GM19099 (cell line): ENCODE data around the gene CD48.

Experiments
- POLR2A ChIP-seq: IDR thresholded peaks from 3 replicates; pipeline ENCODE4 v1.6.1; 2011; ENCODE audit warnings: low read depth; ENCODE audit not compliant: insufficient read length; ENCODE audit errors: extremely low read depth

CD48 gene

GRCh38 chr1:160639652-160640051 is 72.0 kb downstream of the CD48 start:
- peak; percentile 50 for TF ChIP-seq POLR2A

GRCh38 chr1:160638926-160639325 is 72.7 kb downstream of the CD48 start:
- TF ChIP-seq POLR2A: no peak

- TF ChIP-seq POLR2A: no peak
Measured at GRCh38 chr1:160638540-160638857, 73.1 kb downstream of the CD48 start.

- no peak for TF ChIP-seq POLR2A
Measured at GRCh38 chr1:160637821-160638539, 73.6 kb downstream of the CD48 start.

- peak; percentile 34 for TF ChIP-seq POLR2A
Measured at GRCh38 chr1:160637065-160637464, 74.6 kb downstream of the CD48 start.

- peak; percentile 2 for TF ChIP-seq POLR2A
Measured at GRCh38 chr1:160636547-160636946, 75.1 kb downstream of the CD48 start.

- no peak for TF ChIP-seq POLR2A
Measured at GRCh38 chr1:160636076-160636475, 75.5 kb downstream of the CD48 start.

GRCh38 chr1:160634543-160635491 is 76.8 kb downstream of the CD48 start:
- peak; percentile 75 for TF ChIP-seq POLR2A

GRCh38 chr1:160633330-160633903 is 78.2 kb downstream of the CD48 start:
- no peak for TF ChIP-seq POLR2A

- TF ChIP-seq POLR2A: peak; percentile 57
Measured at GRCh38 chr1:160631983-160632625, 79.5 kb downstream of the CD48 start.

- peak; percentile 46 for TF ChIP-seq POLR2A
Measured at GRCh38 chr1:160630523-160631451, 80.8 kb downstream of the CD48 start.

- no peak for TF ChIP-seq POLR2A
Measured at GRCh38 chr1:160629286-160630210, 82.1 kb downstream of the CD48 start.

- TF ChIP-seq POLR2A: no peak
Measured at GRCh38 chr1:160628799-160629263, 82.8 kb downstream of the CD48 start.
